ENCODE measurements around the gene DCBLD1.

Gene DCBLD1

DNA sequence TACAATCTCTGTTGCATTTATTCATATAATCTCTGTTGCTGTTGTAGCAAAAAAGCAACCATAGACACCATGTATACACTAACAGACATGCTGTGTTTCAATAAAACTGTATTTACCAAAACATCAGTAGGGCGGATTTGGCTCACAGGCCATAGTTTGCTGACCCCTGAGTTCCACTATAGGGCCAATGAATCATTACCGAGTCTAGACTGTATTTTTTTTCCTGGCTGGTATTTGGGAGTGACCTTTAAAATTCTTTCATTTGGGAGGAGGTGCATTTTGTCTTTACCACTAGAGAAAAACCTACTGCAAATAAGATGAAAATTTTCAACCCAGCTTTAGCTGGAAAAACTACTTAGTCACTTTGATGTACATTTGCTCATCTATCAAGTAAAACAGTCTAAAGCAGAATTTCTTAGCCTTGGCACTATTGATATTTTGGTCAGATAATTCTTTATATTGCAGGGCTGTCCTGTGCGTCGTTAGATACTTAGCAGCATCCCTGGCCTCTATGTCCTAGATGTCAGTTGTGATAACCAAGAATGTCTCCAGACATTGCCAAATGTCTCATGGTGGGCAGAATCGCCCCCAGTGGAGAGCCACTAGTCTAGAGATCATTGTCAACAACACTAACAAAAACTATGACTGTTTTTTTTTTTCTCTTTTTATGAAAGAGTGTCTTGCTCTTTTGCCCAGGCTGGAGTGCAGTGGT lies 39.5 kb downstream of the DCBLD1 start:
- in situ Hi-C loops (cut with MboI; ENCODE audit: low sequenced_read_pairs) = no loop called here

GRCh38 chr6:117525607-117526006 lies 43.1 kb downstream of the DCBLD1 start:
- in situ Hi-C loops (cut with MboI; ENCODE audit: low sequenced_read_pairs) = no loop called here

- in situ Hi-C loops (cut with MboI; ENCODE audit: low sequenced_read_pairs) = no loop called here
These were observed 48.2 kb downstream of the DCBLD1 start for GRCh38 chr6:117530467-117531242.

DNA sequence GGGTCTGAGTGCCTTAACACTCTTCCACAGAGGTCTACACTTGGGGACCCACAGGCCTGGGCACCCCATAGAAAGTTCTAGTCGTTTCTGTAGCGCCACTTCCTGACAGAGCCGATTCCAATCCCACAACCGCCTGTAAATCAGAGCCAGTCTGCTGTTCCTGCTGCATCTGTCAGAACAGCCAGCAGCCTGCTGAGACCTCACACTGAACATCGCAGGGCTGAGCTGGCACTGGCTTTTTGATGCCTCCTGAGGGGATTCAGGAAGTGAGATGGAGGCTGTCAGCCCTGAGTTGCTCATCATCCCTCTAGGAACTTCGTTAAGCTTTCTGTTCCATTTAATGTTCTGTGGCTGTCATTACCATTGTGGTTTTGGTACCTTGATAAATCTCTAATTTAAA lies 48.9 kb downstream of the DCBLD1 start:
- in situ Hi-C loops (cut with MboI; ENCODE audit: low sequenced_read_pairs) = no loop called here

GRCh38 chr6:117531809-117532725 lies 49.6 kb downstream of the DCBLD1 start:
- in situ Hi-C loops (cut with MboI; ENCODE audit: low sequenced_read_pairs) = no loop called here

DNA sequence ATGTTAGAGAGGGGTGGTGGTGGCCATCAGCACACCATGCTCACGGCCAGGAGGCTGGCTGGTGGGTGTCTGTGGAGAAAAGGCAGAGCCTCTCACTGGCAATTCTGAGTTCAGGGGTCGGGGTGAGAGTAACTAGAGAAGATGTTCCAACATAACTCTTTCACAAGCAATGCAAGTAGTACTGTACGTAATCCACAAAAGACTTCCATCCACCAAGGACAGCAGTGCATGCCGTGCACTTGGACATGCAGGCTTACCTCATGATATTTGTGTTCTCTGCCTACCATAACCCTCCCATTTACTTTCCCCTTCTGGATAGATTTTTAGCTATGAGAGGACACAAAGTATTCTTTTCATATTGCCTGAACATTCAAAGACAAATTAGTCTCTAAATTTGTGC lies 51.3 kb downstream of the DCBLD1 start:
- in situ Hi-C loops (cut with MboI; ENCODE audit: low sequenced_read_pairs) = no loop called here

DNA sequence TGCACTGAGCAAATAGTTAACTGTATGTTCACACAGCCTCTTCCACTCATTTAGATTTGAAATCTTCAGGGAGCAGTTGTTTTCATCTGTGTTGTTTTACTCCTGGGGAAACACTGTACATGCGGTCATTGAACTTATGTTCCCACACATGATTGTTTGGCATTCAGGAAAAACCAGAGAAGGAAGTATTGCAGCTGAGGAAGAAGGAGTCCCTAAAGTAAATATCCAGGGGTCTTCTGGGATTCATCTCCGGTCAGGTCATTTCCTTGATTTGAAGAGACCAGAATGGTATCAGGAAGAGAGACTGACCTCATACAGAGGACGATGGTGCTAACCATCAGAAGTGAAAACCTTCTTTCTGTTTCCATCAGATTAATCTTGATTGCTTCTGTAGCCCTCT lies 52.5 kb downstream of the DCBLD1 start:
- in situ Hi-C loops (cut with MboI; ENCODE audit: low sequenced_read_pairs) = no loop called here

DNA sequence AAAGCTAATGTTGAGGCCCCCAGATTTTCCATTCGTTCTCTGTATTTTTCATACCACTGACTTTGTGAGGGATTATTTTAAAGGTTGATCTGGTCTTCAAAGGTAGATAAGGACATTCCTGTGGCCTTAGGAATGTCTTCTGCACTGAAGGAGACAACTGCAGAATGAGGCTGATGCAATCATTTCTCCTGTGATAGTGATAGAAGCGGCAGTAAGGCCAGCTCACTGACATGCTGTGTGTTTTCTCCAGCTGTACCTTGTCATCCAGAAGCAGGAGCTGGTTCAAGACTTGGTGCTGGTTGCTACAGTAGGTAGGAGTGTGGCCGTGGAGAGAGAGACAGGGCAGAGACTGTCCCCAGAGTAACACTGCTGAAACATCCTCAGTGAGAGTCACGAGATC lies 53.8 kb downstream of the DCBLD1 start:
- in situ Hi-C loops (cut with MboI; ENCODE audit: low sequenced_read_pairs) = no loop called here

DNA sequence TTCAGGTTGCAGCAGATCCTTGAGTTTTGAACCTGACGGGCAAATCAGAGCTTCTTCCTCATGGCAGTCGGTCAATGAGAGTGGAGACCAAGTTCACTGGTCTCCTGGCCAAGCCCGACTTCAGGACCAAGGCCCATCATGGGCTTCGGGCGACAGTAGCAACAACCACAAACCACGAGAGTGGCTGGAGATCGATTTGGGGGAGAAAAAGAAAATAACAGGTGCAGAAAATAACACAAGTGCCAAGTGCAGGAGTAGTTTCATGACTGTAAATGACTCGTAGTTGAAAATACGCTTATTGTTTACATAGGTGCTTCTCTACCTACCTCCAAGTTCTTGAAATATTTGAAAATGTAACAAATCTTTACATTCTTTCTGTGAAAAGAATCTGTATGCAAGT lies 56.1 kb downstream of the DCBLD1 start:
- in situ Hi-C loops (cut with MboI; ENCODE audit: low sequenced_read_pairs) = no loop called here

DNA sequence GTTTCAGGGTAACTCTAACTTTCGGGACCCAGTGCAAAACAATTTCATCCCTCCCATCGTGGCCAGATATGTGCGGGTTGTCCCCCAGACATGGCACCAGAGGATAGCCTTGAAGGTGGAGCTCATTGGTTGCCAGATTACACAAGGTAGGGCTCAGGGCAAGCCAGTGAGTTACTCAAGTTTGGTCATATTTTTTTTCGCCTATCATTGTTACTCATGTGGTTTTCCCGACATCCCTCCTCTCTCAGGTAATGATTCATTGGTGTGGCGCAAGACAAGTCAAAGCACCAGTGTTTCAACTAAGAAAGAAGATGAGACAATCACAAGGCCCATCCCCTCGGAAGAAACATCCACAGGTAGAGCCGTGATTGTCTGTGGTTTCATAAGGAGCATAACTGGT lies 58.2 kb downstream of the DCBLD1 start:
- in situ Hi-C loops (cut with MboI; ENCODE audit: low sequenced_read_pairs) = no loop called here

GRCh38 chr6:117542493-117542892 lies 60.0 kb downstream of the DCBLD1 start:
- in situ Hi-C loops (cut with MboI; ENCODE audit: low sequenced_read_pairs) = no loop called here

GRCh38 chr6:117544716-117545115 lies 62.2 kb downstream of the DCBLD1 start:
- in situ Hi-C loops (cut with MboI; ENCODE audit: low sequenced_read_pairs) = no loop called here

GRCh38 chr6:117545161-117545595 lies 62.7 kb downstream of the DCBLD1 start:
- in situ Hi-C loops (cut with MboI; ENCODE audit: low sequenced_read_pairs) = no loop called here

- in situ Hi-C loops (cut with MboI; ENCODE audit: low sequenced_read_pairs) = no loop called here
These were observed 64.2 kb downstream of the DCBLD1 start for GRCh38 chr6:117546674-117547073.

DNA sequence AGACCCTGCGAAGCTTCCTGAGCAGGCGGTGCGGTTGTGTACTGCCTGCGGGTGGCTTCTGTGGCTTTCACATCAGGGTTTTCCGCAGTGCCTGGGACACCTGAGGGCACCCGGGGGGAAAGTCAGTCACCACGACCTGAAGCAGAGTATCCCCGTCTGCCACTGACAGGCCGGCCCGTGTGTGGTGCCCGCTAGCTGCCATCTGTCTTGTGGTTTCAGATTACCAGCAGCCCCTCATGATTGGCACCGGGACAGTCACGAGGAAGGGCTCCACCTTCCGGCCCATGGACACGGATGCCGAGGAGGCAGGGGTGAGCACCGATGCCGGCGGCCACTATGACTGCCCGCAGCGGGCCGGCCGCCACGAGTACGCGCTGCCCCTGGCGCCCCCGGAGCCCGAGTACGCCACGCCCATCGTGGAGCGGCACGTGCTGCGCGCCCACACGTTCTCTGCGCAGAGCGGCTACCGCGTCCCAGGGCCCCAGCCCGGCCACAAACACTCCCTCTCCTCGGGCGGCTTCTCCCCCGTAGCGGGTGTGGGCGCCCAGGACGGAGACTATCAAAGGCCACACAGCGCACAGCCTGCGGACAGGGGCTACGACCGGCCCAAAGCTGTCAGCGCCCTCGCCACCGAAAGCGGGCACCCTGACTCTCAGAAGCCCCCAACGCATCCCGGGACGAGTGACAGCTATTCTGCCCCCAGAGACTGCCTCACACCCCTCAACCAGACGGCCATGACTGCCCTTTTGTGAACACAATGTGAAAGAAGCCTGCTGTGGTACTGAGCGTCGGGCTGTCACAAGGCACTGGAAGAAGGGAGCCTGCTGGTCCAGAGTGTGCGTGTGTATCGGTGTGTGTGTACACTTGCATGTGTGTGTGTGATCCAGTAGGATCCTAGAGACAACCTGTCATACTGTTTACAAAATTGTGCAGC lies 65.5 kb downstream of the DCBLD1 start:
- in situ Hi-C loops (cut with MboI; ENCODE audit: low sequenced_read_pairs) = no loop called here

DNA sequence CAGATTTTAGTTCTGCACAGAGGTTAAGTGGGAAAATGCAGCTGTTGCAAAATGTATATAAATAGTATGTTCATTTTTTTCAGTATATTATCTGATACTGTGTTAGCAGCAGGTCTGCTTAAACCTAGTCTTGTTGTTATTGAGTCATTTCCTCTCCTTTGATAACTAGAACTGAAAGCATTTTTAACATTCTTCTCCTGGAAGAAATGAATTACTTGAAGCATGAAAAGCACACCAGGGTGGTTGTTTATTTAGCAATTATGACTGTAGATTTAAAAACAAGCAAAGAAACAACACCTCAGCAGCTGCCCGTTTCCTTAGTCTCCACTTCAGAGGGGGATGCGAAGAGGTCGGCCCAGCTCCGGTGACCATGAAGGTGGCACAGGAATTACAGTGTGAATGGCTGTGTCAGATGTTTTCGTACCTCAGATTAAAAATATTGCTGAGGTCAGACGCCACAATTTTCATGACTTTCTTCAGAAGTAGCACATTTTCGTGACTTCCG lies 66.4 kb downstream of the DCBLD1 start:
- in situ Hi-C loops (cut with MboI; ENCODE audit: low sequenced_read_pairs) = no loop called here

- in situ Hi-C loops (cut with MboI; ENCODE audit: low sequenced_read_pairs) = loop anchor here (10.0 kb wide), 1 partner anchor 105 kb away; no protein-coding TSS in a partner anchor
These were observed 67.1 kb downstream of the DCBLD1 start for GRCh38 chr6:117549611-117550010.

DNA sequence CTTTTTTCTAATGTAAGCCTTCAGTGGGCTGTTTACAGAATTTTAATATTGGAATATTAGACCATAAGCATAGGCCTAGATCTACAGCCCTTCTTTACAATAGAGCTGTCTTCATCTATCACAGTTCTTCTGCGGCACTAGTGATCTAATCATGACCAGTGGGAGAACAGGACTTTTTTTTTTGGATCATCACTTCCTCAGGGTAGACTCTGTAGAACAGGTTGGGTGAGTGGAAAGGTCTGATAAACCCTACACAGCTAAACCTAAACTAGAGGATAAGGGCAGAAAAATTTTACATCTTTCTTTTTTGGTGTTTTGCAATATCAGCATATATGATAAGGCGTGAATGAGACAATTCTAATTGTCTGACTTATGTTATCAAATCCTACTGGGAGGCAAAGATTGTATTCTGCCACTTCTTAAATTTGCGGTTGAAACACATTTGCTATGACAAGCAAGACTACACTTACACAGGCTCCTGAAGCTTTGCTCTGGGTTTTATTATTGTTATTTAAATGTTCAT lies 67.7 kb downstream of the DCBLD1 start:
- in situ Hi-C loops (cut with MboI; ENCODE audit: low sequenced_read_pairs) = loop anchor here (10.0 kb wide), 1 partner anchor 105 kb away; no protein-coding TSS in a partner anchor

DNA sequence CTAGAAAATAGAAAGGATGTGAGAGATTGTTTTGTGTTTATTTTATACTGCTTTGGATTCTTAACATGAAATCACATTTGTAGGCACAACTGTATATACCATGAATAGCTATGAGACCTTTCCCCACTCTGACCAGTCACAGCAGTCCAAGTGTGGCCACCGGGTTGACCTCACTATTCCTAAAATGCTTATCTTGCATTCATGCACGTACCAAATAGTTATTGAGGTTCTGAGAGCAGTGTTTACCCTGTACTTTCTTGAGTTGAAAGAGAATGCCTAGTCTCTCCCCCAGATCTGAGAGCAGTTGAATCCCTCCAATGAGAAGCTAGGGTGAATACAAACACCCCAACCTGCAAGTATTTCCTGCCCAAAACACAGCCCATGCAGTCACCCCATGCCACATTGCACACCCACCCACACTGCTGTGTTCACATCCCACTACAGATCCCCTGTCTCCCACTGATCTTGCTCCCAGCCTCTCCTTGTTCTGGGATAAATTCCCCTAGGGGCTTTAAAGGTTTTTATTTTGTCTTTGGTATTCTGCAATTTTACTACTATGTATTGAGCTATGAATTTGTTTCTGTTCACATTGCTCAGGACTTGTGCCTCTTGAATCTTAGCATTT lies 68.3 kb downstream of the DCBLD1 start:
- in situ Hi-C loops (cut with MboI; ENCODE audit: low sequenced_read_pairs) = loop anchor here (10.0 kb wide), 1 partner anchor 106 kb away; no protein-coding TSS in a partner anchor

Measured in HL-60/S4 (cell line).